Neuronal stem cell (in vitro differentiated cells): ENCODE data around the gene RAMP3.
A peak's percentile ranks its signal among the peaks of the same experiment; 100 is the strongest.

ENCODE experiments used
- DNase-seq: peaks from one replicate; pipeline ENCODE4 v3.0.0-alpha.2; 2013; ENCODE audit warnings: low spot score
- H2AFZ ChIP-seq: one replicate; pipeline ENCODE4 v1.6.1; 2013; ENCODE audit warnings: mild to moderate bottlenecking, low read length, inconsistent platforms
- H2AK5ac ChIP-seq: 2 replicates; pipeline ENCODE4 v1.6.1; 2013; ENCODE audit warnings: low read depth, mild to moderate bottlenecking, inconsistent platforms, low read length, moderate library complexity, mixed read lengths
- H2BK120ac ChIP-seq: 2 replicates; pipeline ENCODE4 v1.6.1; 2013; ENCODE audit warnings: low read depth, mild to moderate bottlenecking, inconsistent platforms, low read length, moderate library complexity, mixed read lengths
- H2BK12ac ChIP-seq: one replicate; pipeline ENCODE4 v1.6.1; 2013; ENCODE audit warnings: low read length, inconsistent platforms
- H2BK15ac ChIP-seq: 2 replicates; pipeline ENCODE4 v1.6.1; 2013; ENCODE audit warnings: mild to moderate bottlenecking, low read length, inconsistent platforms, mixed read lengths
- H2BK5ac ChIP-seq: one replicate; pipeline ENCODE4 v1.6.1; 2013; ENCODE audit warnings: inconsistent platforms, mild to moderate bottlenecking, low read length, moderate library complexity
- H3K14ac ChIP-seq: one replicate; pipeline ENCODE4 v1.6.1; 2013; ENCODE audit warnings: low read length, inconsistent platforms
- H3K18ac ChIP-seq: 2 replicates; pipeline ENCODE4 v1.6.1; 2013; ENCODE audit warnings: low read length, inconsistent platforms
- H3K23ac ChIP-seq: 2 replicates; pipeline ENCODE4 v1.6.1; 2013; ENCODE audit warnings: low read depth, mild to moderate bottlenecking, mixed read lengths, low read length, inconsistent platforms; ENCODE audit not compliant: poor library complexity
- H3K27ac ChIP-seq: replicated peaks from 3 replicates; pipeline ENCODE4 v1.5.1; 2013; ENCODE audit warnings: low read length, inconsistent platforms
- H3K27me3 ChIP-seq, 3 experiments: 2 replicates each; pipeline ENCODE4 v1.6.1; 2013; ENCODE audit warnings: low read length in 3 of 3, mild to moderate bottlenecking in 2 of 3, inconsistent platforms in 1 of 3, low read depth in 1 of 3, mixed read lengths in 1 of 3, moderate library complexity in 1 of 3; ENCODE audit not compliant: control insufficient read depth in 3 of 3, insufficient read depth in 3 of 3
- H3K36me3 ChIP-seq, 2 donors: replicated peaks in 1 of 2; 2 replicates each; pipeline ENCODE4 v1.6.1; 2013; ENCODE audit warnings: low read length in 2 of 2; ENCODE audit not compliant: control insufficient read depth in 2 of 2, insufficient read depth in 2 of 2
- H3K4ac ChIP-seq: 2 replicates; pipeline ENCODE4 v1.6.1; 2013; ENCODE audit warnings: inconsistent platforms, mild to moderate bottlenecking, low read length, moderate library complexity
- H3K4me1 ChIP-seq, 2 donors: 1 replicate in 1 of 2; 2 replicates in 1 of 2; pipeline ENCODE4 v1.6.1; 2013; ENCODE audit warnings: low read length in 2 of 2, low read depth in 1 of 2; ENCODE audit not compliant: control insufficient read depth in 2 of 2, insufficient read depth in 1 of 2
- H3K4me2 ChIP-seq: one replicate; pipeline ENCODE4 v1.6.1; 2013; ENCODE audit warnings: mild to moderate bottlenecking, low read length, inconsistent platforms; ENCODE audit not compliant: insufficient read depth, poor library complexity, severe bottlenecking
- H3K4me3 ChIP-seq, 2 donors: 2 replicates each; pipeline ENCODE4 v1.5.1; 2013; ENCODE audit warnings: low read length in 2 of 2, mild to moderate bottlenecking in 2 of 2, inconsistent platforms in 1 of 2, moderate library complexity in 1 of 2
- H3K79me1 ChIP-seq: one replicate; pipeline ENCODE4 v1.6.1; 2013; ENCODE audit warnings: low read depth, mild to moderate bottlenecking, inconsistent platforms, low read length, moderate library complexity
- H3K9ac ChIP-seq: one replicate; pipeline ENCODE4 v1.6.1; 2013; ENCODE audit warnings: mild to moderate bottlenecking, low read depth, low read length, inconsistent platforms; ENCODE audit not compliant: poor library complexity
- H3K9me3 ChIP-seq, 2 donors: replicated peaks in 1 of 2; 2 replicates each; pipeline versions ENCODE3 to v1.6.1; 2013; ENCODE audit warnings: low read length in 2 of 2, mild to moderate bottlenecking in 2 of 2, inconsistent platforms in 1 of 2, low read depth in 1 of 2, mixed read lengths in 1 of 2, moderate library complexity in 1 of 2; ENCODE audit not compliant: control insufficient read depth in 2 of 2, insufficient read depth in 1 of 2
- H4K8ac ChIP-seq: one replicate; pipeline ENCODE4 v1.6.1; 2013; ENCODE audit warnings: low read depth, mild to moderate bottlenecking, inconsistent platforms, low read length, moderate library complexity
- H4K91ac ChIP-seq: one replicate; pipeline ENCODE4 v1.6.1; 2013; ENCODE audit warnings: low read length, low read depth, mild to moderate bottlenecking, inconsistent platforms; ENCODE audit not compliant: poor library complexity
- WGBS, 2 donors: extraction: QIAGEN DNeasy Blood & Tissue Kit; methylation state at CpG; one replicate each; pipeline ENCODE4 v1.1.7; 2013; ENCODE audit warnings: missing lambda C conversion rate in 2 of 2, mixed read lengths in 1 of 2; ENCODE audit not compliant: insufficient read length in 2 of 2, insufficient replicate concordance in 1 of 2; ENCODE audit errors: extremely low coverage in 2 of 2; 5-methylcytosine and 5-hydroxymethylcytosine counted together

RAMP3 gene

GRCh38 chr7:45186261-45186813 is 28.7 kb downstream of the RAMP3 start:
- Histone ChIP-seq H3K27ac (no peak overlapping the region), H3K23ac (no peak overlapping the region), H4K91ac (no peak overlapping the region), H2BK120ac (no peak overlapping the region), H3K4me3 (no peak overlapping the region), H3K9me3 (no peaks in the 10 kb centered on the region), H2BK5ac (no peak overlapping the region), H3K27me3 (no peaks in the 10 kb centered on the region), H3K18ac (no peak overlapping the region), H3K4me2 (no peak overlapping the region), H3K14ac (no peak overlapping the region), H3K9ac (no peak overlapping the region), H2BK12ac (no peak overlapping the region), H2AK5ac (no peak overlapping the region), H3K4me1 (peaks cover 0 to 6% of the 10 kb centered on the region in 2 donors), H3K79me1 (no peaks in the 10 kb centered on the region), H4K8ac (no peak overlapping the region), H3K4ac (no peak overlapping the region), H2BK15ac (no peak overlapping the region), H3K36me3 (no peaks in the 10 kb centered on the region), H2AFZ (no peak overlapping the region)
- DNase-seq, result no peak
- WGBS, 2 donors, result no CpG with 5 or more reads among the region's 11 CpGs

DNA sequence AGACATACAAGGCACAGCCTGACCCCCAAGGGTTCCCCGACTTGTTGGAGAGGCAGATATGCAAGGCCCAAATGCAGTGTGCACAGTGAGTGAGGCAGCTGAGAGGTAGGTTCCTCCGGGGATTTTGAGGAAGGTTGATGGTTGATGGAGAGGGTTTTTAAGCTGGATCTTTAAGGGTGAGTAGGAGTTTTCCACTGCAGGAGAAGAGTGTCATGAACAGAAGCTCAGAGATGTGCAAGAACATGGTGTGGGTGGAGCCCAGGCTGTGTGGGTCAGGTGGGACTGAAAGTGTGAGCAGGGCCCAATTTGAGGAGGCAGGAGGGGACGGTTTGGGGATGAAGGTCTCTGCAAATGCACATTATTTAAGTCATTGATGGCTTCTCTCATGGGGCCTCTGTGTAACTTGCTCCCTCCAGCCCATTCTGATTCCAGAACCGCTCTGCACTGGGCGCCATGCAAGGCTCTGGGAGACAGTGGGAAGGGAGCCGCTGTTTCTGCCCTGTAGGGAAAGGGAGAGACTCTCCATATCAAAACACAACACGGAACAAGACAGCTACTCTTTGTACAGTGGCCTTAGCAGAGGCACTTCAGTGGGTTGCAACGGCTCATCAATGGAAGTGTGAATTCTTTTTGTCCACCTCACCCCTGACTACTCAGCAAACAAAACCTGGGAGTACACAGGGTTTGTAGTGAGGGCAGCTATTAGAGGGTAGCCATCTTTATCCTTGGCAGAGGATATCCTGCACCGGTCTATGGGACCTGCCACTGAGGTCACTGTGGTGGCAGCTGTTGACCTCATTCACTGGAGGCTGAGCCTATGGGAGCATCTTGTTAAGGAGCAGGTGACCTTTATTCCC is 29.7 kb downstream of the RAMP3 start:
- Histone ChIP-seq H3K36me3 (no peaks in the 10 kb centered on the region), H4K91ac (no peak overlapping the region), H3K9ac (no peak overlapping the region), H3K27me3 (no peaks in the 10 kb centered on the region), H3K14ac (no peak overlapping the region), H3K4me3 (no peak overlapping the region), H3K9me3 (no peaks in the 10 kb centered on the region), H3K23ac (no peak overlapping the region), H3K27ac (no peak overlapping the region), H3K4me2 (no peak overlapping the region), H4K8ac (no peak overlapping the region), H3K18ac (no peak overlapping the region), H3K79me1 (no peaks in the 10 kb centered on the region), H3K4ac (no peak overlapping the region), H2BK12ac (no peak overlapping the region), H2BK15ac (no peak overlapping the region), H2BK5ac (no peak overlapping the region), H3K4me1 (peaks cover 0 to 6% of the 10 kb centered on the region in 2 donors), H2AFZ (no peak overlapping the region), H2BK120ac (no peak overlapping the region), H2AK5ac (no peak overlapping the region)
- WGBS, 2 donors, result no CpG with 5 or more reads among the region's 9 CpGs
- DNase-seq, result no peak

DNA sequence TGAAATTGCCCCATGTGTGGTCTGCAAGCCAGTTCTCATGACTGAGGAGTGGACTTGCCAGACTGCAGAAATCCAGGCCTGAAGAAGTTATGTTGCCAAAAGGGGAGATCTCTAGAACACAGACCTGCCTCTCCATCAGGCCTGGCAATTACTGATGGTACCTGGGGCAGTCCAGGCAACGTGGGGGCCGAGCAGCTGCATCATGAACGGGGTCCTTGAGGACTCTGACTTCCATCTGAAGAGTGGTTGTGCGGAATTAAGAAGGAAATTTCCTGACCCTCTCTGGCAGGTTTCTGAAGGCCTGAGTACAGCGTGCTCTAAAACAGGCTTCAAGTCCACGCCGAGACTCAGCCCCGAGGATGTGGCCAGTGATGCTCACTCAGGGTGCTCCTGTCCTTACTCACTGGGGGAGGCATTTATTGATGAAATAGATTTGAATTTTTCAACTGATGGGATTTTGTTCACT is 30.4 kb downstream of the RAMP3 start:
- no peak for DNase-seq

GRCh38 chr7:45188736-45189135 is 31.1 kb downstream of the RAMP3 start:
- Histone ChIP-seq H4K8ac (no peak overlapping the region), H2BK120ac (no peak overlapping the region), H3K18ac (peak overlapping the region; percentile 69), H2BK12ac (no peak overlapping the region), H2BK15ac (no peak overlapping the region), H3K9ac (no peak overlapping the region), H3K4me2 (no peak overlapping the region), H4K91ac (no peak overlapping the region), H3K79me1 (no peaks in the 10 kb centered on the region), H2BK5ac (no peak overlapping the region), H3K4ac (peak overlapping the region; percentile 80), H3K23ac (peak overlapping the region; percentile 95), H2AFZ (no peak overlapping the region), H3K4me3 (no peak overlapping the region), H3K4me1 (peaks cover 0 to 6% of the 10 kb centered on the region in 2 donors), H3K9me3 (peaks cover 0 to 1% of the 10 kb centered on the region in 2 donors), H3K36me3 (no peaks in the 10 kb centered on the region), H3K27ac (no peak overlapping the region), H3K27me3 (no peaks in the 10 kb centered on the region), H2AK5ac (no peak overlapping the region), H3K14ac (no peak overlapping the region)
- no peak for DNase-seq
- WGBS, 2 donors, result no CpG with 5 or more reads among the region's 10 CpGs

More for the DNA sequence above, 30.4 kb downstream of the RAMP3 start:
- no peak overlapping the region for H3K4ac ChIP-seq
- no peaks in the 10 kb centered on the region for H3K36me3 ChIP-seq
- peaks cover 0 to 6% of the 10 kb centered on the region in 2 donors for H3K4me1 ChIP-seq
- no peak overlapping the region for H2BK5ac ChIP-seq
- no peak overlapping the region for H2BK120ac ChIP-seq
- H3K9ac ChIP-seq, result no peak overlapping the region
- no peak overlapping the region for H2BK15ac ChIP-seq
- H3K23ac ChIP-seq, result no peak overlapping the region
- no peak overlapping the region for H3K18ac ChIP-seq
- WGBS, 2 donors, result no CpG with 5 or more reads among the region's 8 CpGs
- no peak overlapping the region for H3K14ac ChIP-seq
- no peak overlapping the region for H4K8ac ChIP-seq
- H4K91ac ChIP-seq, result no peak overlapping the region
- H3K9me3 ChIP-seq, result peaks cover 0 to 1% of the 10 kb centered on the region in 2 donors
- H2AFZ ChIP-seq, result no peak overlapping the region
- no peaks in the 10 kb centered on the region for H3K27me3 ChIP-seq
- no peak overlapping the region for H3K27ac ChIP-seq
- no peaks in the 10 kb centered on the region for H3K79me1 ChIP-seq
- no peak overlapping the region for H3K4me2 ChIP-seq
- no peak overlapping the region for H2BK12ac ChIP-seq
- no peak overlapping the region for H3K4me3 ChIP-seq
- H2AK5ac ChIP-seq, result no peak overlapping the region
